ENCODE data around the gene PRELID2.

The PRELID2 gene

DNA sequence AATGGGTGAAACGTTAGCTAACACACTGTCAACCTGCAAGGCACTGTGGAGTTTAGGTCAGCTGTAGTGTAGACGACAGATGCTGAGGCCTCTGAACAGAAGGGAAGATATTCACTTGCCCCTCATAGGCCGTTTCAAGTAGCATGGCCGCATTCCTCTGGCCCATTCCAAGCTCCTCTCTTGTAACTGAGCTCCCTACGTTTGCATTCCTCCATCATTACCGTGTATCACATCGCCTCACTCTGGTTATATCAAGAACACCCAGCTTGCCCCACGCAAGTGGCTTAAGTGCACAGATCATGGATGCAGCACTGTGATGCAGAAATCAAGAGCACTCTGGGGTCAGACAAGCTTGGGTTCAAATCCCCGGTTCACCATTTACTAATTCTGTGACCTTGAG, 43.3 kb downstream of the PRELID2 start:
- in situ Hi-C loops (cut with HindIII; ENCODE audit: low sequenced_read_pairs) = no loop called here
- no peak for DNase-seq (ENCODE audit: low read depth)
- no peak overlapping the region for H3K4me3 ChIP-seq (ENCODE audit: low read depth, low read length)
- TF ChIP-seq, protein P1, sequence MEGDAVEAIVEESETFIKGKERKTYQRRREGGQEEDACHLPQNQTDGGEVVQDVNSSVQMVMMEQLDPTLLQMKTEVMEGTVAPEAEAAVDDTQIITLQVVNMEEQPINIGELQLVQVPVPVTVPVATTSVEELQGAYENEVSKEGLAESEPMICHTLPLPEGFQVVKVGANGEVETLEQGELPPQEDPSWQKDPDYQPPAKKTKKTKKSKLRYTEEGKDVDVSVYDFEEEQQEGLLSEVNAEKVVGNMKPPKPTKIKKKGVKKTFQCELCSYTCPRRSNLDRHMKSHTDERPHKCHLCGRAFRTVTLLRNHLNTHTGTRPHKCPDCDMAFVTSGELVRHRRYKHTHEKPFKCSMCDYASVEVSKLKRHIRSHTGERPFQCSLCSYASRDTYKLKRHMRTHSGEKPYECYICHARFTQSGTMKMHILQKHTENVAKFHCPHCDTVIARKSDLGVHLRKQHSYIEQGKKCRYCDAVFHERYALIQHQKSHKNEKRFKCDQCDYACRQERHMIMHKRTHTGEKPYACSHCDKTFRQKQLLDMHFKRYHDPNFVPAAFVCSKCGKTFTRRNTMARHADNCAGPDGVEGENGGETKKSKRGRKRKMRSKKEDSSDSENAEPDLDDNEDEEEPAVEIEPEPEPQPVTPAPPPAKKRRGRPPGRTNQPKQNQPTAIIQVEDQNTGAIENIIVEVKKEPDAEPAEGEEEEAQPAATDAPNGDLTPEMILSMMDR (IDR thresholded peaks at IDR 0.05; ENCODE audit: low read depth, low read length, missing control alignments) = no peak

DNA sequence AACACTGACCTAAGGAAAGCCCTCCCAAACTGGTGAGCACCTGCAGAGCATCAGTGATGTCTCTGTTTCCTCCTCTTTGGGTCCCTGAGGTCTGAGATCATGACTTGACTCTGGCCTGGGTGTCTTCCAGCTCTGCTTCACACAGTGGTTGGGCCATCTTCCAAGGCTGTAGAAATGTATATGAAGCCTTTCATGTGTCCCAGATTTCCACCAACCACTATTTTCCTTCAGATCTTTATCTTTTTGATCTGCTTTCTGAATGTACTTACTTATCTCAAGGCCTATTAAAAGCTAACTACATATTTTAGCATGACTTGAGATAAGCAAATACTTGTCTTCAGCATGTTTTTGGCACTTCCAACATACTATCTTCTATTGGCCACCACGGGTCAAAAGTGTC, 47.1 kb downstream of the PRELID2 start:
- in situ Hi-C loops (cut with HindIII; ENCODE audit: low sequenced_read_pairs) = no loop called here
- no peak overlapping the region for H3K4me3 ChIP-seq (ENCODE audit: low read depth, low read length)
- TF ChIP-seq, protein P1 (IDR thresholded peaks at IDR 0.05; ENCODE audit: low read depth, low read length, missing control alignments) = no peak
- no peak for DNase-seq (ENCODE audit: low read depth)

DNA sequence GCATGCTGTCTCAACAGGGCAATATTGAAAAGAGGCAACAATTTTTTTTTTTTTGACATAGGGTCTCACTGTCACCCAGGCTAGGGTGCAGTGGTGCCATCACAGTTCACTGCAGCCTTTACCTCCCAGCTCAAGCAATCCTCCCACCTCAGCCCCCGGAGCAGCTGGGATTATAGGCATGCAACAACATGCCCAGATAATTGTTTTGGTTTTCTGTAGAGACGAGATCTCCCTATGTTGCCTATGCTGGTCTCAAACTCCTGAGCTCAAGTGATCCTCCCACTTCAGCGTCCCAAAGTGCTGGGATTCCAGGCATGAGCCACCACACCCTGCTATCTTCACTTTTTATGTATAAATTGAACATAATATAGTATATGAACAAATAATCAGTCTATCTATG, 47.6 kb downstream of the PRELID2 start:
- TF ChIP-seq, protein P1 (IDR thresholded peaks at IDR 0.05; ENCODE audit: low read depth, low read length, missing control alignments) = no peak
- no peak for DNase-seq (ENCODE audit: low read depth)
- no peak overlapping the region for H3K4me3 ChIP-seq (ENCODE audit: low read depth, low read length)
- in situ Hi-C loops (cut with HindIII; ENCODE audit: low sequenced_read_pairs) = no loop called here

GRCh38 chr5:145787001-145787400, 48.1 kb downstream of the PRELID2 start:
- no peak for DNase-seq (ENCODE audit: low read depth)
- TF ChIP-seq, protein P1 (IDR thresholded peaks at IDR 0.05; ENCODE audit: low read depth, low read length, missing control alignments) = no peak
- in situ Hi-C loops (cut with HindIII; ENCODE audit: low sequenced_read_pairs) = no loop called here
- no peak overlapping the region for H3K4me3 ChIP-seq (ENCODE audit: low read depth, low read length)

DNA sequence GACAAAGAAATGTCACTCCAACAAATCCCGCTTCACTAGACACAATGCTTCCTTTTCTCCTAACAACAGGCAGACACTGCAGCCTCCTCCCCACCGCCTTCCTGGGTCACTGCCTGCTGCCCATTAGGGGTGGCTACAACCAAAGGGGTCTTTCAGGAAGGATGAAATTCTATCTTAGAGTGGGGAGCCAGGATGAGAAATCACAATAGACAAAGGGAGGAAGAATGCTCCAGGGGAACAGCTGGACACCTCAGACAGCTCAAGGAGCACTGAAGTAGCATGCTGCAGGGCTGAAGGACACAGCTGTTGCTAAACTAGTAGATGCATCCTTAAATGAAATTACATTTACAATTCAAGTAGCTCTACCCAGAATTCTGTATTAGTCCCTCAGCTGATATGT, 54.2 kb downstream of the PRELID2 start:
- TF ChIP-seq, protein P1 (IDR thresholded peaks at IDR 0.05; ENCODE audit: low read depth, low read length, missing control alignments) = no peak
- in situ Hi-C loops (cut with HindIII; ENCODE audit: low sequenced_read_pairs) = no loop called here
- no peak for DNase-seq (ENCODE audit: low read depth)
- no peak overlapping the region for H3K4me3 ChIP-seq (ENCODE audit: low read depth, low read length)

DNA sequence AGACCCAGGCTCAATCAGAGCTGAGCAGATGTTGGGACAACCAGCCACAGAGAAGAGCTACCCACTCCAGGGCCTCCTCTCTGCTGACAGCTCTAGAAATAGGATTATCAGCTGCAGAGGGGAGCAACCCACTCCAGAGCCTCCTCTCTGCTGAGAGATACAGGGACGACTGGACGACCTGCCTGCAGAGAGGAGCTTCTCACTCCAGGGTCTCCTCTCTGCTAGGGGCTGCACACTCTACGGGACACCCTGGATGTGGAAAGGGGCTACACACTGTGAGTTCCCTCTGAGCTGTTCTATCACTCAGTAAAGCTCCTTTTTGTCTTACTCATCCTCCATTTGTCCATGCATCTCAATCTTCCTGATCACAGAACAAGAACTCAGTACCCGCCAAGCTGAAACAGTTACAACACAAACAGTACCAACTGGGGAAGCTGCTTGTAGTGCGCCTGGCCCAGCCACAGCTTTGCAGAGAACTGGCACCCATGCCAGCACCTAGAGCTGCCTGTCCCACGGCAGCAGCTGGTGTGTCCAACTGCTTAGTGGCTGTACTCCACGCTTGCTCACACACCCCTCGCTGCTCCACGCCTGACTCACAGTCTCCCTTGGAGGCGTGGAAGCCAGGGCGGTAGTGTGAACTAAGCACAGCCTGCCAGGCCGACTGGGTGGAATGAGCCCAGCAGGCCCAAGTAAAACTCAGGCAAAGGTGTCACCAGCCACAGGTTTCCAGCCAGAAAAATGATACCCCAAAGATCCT, 56.8 kb downstream of the PRELID2 start:
- no peak for DNase-seq (ENCODE audit: low read depth)
- H3K4me3 ChIP-seq (ENCODE audit: low read depth, low read length) = no peak overlapping the region
- TF ChIP-seq, protein P1 (IDR thresholded peaks at IDR 0.05; ENCODE audit: low read depth, low read length, missing control alignments) = no peak
- in situ Hi-C loops (cut with HindIII; ENCODE audit: low sequenced_read_pairs) = no loop called here

All from astrocyte of the cerebellum (primary cell).